SIG-M5 treated with dmso at 0.1 percent for 504 hours (cell line): ENCODE measurements around the gene ZNF462.
A peak's percentile ranks its signal among the peaks of the same experiment; 100 is the strongest.

Experiments
- DNase-seq: peaks from one replicate; lab custom pipeline; 2025; ENCODE audit not compliant: unreplicated experiment; lab: John Stamatoyannopoulos, UW

The ZNF462 gene

GRCh38 chr9:106921341-106921899, 58.5 kb downstream of the ZNF462 start:
- DNase-seq = no peak

GRCh38 chr9:106922026-106922425, 59.1 kb downstream of the ZNF462 start:
- DNase-seq = no peak

GRCh38 chr9:106925392-106925791, 62.4 kb downstream of the ZNF462 start:
- no peak for DNase-seq

- DNase-seq = no peak
These were observed 65.0 kb downstream of the ZNF462 start for GRCh38 chr9:106927916-106928315.

- DNase-seq = no peak
These were observed 65.4 kb downstream of the ZNF462 start for GRCh38 chr9:106928350-106928749.

GRCh38 chr9:106929471-106930177, 66.7 kb downstream of the ZNF462 start:
- no peak for DNase-seq

- DNase-seq = no peak
These were observed 67.5 kb downstream of the ZNF462 start for GRCh38 chr9:106930477-106930876.

GRCh38 chr9:106931466-106931865, 68.5 kb downstream of the ZNF462 start:
- no peak for DNase-seq

- DNase-seq = no peak
These were observed 69.2 kb downstream of the ZNF462 start for GRCh38 chr9:106932178-106932577.

GRCh38 chr9:106932675-106933074, 69.7 kb downstream of the ZNF462 start:
- DNase-seq = no peak

- DNase-seq = no peak
These were observed 70.5 kb downstream of the ZNF462 start for GRCh38 chr9:106933470-106933869.

GRCh38 chr9:106934442-106935238, 71.7 kb downstream of the ZNF462 start:
- DNase-seq = no peak

GRCh38 chr9:106936680-106937079, 73.7 kb downstream of the ZNF462 start:
- DNase-seq = no peak

GRCh38 chr9:106941916-106942315, 79.0 kb downstream of the ZNF462 start:
- no peak for DNase-seq

- DNase-seq = no peak
These were observed 83.0 kb downstream of the ZNF462 start for GRCh38 chr9:106945727-106946660.

GRCh38 chr9:106947106-106947900, 84.3 kb downstream of the ZNF462 start:
- DNase-seq = no peak

- peak; percentile 26 for DNase-seq
These were observed 90.2 kb downstream of the ZNF462 start for GRCh38 chr9:106953174-106953573.

- no peak for DNase-seq
These were observed 91.6 kb downstream of the ZNF462 start for GRCh38 chr9:106954558-106954957.

GRCh38 chr9:106954974-106955850, 92.2 kb downstream of the ZNF462 start:
- DNase-seq = no peak
